Activated CD8-positive, alpha-beta T cell treated with anti-CD3 and anti-CD28 coated beads for 36 hours (primary cell): ENCODE measurements around the gene COBLL1. TPM values are rescaled to one million over a fixed set of nuclear protein-coding genes. Genes with fewer than 3 reads are reported as not detected.

ENCODE experiments used
- ATAC-seq: fragments of 200-7000 bp; cut with Tn5 transposase; one replicate; pipeline ENCODE4 v1.10.0; 2021; ENCODE audit warnings: mild to moderate bottlenecking, moderate library complexity
- CTCF ChIA-PET: fragments of 350-600 bp; sonication (Branson Sonifier 250); formaldehyde crosslinking; loops from one replicate; lab custom pipeline; 2021; ENCODE audit warnings: antibody characterized with exemption; lab: Charles Lee
- POLR2A ChIA-PET: fragments of 350-600 bp; sonication (Branson Sonifier 250); formaldehyde crosslinking; loops from one replicate; lab custom pipeline; 2021; ENCODE audit warnings: antibody characterized with exemption; lab: Charles Lee
- DNase-seq: peaks from one replicate; pipeline ENCODE4 v3.0.0-alpha.2; 2020
- H3K27ac Mint-ChIP-seq: one replicate; pipeline ENCODE4 v1.8.0; 2021; ENCODE audit warnings: mild to moderate bottlenecking, mixed read lengths
- H3K27me3 Mint-ChIP-seq: one replicate; pipeline ENCODE4 v1.8.0; 2021; ENCODE audit warnings: mixed read lengths
- H3K36me3 Mint-ChIP-seq: one replicate; pipeline ENCODE4 v1.8.0; 2021; ENCODE audit warnings: low read depth, mixed read lengths
- H3K4me1 Mint-ChIP-seq: one replicate; pipeline ENCODE4 v1.8.0; 2021; ENCODE audit warnings: low read depth, mixed read lengths
- H3K4me3 Mint-ChIP-seq: one replicate; pipeline ENCODE4 v1.8.0; 2021; ENCODE audit warnings: mild to moderate bottlenecking, moderate library complexity, mixed read lengths
- H3K9me3 Mint-ChIP-seq: one replicate; pipeline ENCODE4 v1.8.0; 2021; ENCODE audit warnings: mixed read lengths
- intact Hi-C: fragments of 100-400 bp; cut with micrococcal nuclease; formaldehyde crosslinking; loops from one replicate; pipeline ENCODE4 v1.10.0; 2022
- total RNA-seq, 2 experiments: library from RNA; stranded (reverse); gene quantifications; one replicate each; pipeline ENCODE4 v1.2.3, GENCODE V29; 2021
- TF ChIP-seq, protein P1 (sequence below): fragments of 200-600 bp; IDR thresholded peaks from one replicate; pipeline ENCODE4 v1.8.0; 2022; ENCODE audit warnings: antibody characterized with exemption, mild to moderate bottlenecking

COBLL1 gene
- total RNA-seq, 2 experiments from 2014 or later = 0.36 to 0.68 TPM

DNA sequence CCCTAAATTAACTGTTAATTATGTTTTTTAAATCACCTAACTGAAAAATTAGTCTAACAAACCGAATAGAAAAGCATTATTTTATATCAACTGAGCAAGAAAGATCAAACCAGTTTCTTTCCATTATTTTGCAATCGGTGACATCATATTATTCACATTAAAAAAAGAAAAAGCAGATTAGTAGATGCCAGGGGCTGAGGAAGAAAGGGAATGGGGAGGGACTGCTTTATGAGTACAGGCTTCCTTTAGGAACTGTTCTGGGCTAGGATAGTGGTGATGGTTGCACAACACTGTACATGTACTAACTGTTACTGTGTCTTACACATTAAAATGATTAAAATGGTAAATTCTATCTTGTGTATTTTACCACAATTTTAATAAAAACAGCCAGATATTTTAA lies 59.3 kb downstream of the COBLL1 start:
- Mint-ChIP-seq H3K4me1 (no peaks in the 10 kb centered on the region), H3K36me3 (no peaks in the 10 kb centered on the region), H3K4me3 (no peak overlapping the region), H3K9me3 (no peaks in the 10 kb centered on the region), H3K27ac (no peak overlapping the region), H3K27me3 (no peaks in the 10 kb centered on the region)
- TF ChIP-seq, protein P1, sequence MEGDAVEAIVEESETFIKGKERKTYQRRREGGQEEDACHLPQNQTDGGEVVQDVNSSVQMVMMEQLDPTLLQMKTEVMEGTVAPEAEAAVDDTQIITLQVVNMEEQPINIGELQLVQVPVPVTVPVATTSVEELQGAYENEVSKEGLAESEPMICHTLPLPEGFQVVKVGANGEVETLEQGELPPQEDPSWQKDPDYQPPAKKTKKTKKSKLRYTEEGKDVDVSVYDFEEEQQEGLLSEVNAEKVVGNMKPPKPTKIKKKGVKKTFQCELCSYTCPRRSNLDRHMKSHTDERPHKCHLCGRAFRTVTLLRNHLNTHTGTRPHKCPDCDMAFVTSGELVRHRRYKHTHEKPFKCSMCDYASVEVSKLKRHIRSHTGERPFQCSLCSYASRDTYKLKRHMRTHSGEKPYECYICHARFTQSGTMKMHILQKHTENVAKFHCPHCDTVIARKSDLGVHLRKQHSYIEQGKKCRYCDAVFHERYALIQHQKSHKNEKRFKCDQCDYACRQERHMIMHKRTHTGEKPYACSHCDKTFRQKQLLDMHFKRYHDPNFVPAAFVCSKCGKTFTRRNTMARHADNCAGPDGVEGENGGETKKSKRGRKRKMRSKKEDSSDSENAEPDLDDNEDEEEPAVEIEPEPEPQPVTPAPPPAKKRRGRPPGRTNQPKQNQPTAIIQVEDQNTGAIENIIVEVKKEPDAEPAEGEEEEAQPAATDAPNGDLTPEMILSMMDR = no peak
- DNase-seq (no peak), ATAC-seq (no peak)
- POLR2A ChIA-PET = no interaction called here
- intact Hi-C loops = no loop called here
- CTCF ChIA-PET = no interaction called here

- TF ChIP-seq, protein P1 = no peak
- Mint-ChIP-seq H3K27ac (no peak overlapping the region), H3K27me3 (no peaks in the 10 kb centered on the region), H3K4me3 (no peak overlapping the region), H3K4me1 (no peaks in the 10 kb centered on the region), H3K9me3 (no peaks in the 10 kb centered on the region), H3K36me3 (no peaks in the 10 kb centered on the region)
- intact Hi-C loops = no loop called here
- ATAC-seq (no peak), DNase-seq (no peak)
- POLR2A ChIA-PET = no interaction called here
- CTCF ChIA-PET = no interaction called here
Observed at GRCh38 chr2:164781394-164781793, 60.2 kb downstream of the COBLL1 start.

DNA sequence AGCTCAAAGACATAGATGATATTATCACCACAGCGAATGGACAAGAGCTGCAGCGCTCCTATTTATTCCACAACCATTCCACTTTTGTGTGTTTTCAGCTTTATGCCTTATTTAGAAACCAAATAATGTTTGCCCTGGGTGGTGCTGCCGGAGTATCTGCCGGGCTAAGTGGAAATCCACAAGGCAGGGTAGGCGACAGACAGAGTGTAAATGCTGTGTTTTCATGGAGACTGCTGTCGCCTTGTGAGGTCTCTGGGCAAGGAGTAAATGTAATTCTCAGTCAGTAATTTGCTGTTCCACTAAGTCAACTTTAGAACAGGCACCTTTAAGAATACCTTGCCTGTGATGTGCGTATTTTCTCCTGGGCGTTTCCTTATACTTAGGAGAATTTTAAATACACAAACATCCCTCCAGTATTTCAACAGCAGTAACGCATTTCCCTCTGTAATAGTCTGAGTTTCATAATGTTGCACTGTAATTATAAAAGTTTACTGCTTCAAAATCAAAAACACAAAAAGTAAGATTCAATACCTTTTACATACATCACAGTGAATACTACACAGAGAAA lies 60.9 kb downstream of the COBLL1 start:
- ChIA-PET CTCF (no interaction called here), POLR2A (no interaction called here)
- TF ChIP-seq, protein P1 = no peak
- Mint-ChIP-seq H3K4me3 (no peak overlapping the region), H3K27me3 (no peaks in the 10 kb centered on the region), H3K9me3 (no peaks in the 10 kb centered on the region), H3K27ac (no peak overlapping the region), H3K4me1 (no peaks in the 10 kb centered on the region), H3K36me3 (no peaks in the 10 kb centered on the region)
- DNase-seq (no peak), ATAC-seq (no peak)
- intact Hi-C loops = no loop called here

DNA sequence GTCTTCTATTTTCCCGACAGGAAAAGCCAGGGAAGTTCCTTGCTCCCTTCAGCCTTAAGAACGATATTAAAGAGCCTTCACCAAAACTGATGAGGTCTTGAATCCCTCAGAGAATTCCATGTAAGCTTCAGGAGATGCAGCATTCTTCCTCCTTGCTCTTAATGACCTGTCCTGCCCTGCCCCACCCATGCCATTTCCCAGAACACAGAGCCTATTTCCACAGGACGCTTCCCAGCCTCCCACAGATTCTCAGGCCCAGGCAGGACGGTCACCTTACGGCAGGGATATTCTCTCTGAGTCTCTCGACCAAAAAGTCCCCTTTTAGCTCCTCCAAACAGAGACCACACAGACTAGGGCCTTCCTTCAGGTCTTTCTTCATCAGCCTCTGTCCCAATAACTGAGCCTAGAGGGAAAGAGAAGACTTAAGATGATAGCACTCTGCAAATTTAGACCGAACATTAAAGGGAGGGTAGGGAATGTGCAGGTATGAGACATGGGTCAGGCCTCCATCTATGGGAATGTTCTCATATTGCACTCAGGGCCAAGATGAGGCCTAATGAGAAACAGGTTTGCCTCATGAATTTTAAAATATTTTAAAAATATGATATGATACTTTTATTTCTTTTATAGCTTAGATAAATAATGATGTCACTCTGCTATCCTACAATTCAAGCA lies 62.1 kb downstream of the COBLL1 start:
- ChIA-PET POLR2A (no interaction called here), CTCF (no interaction called here)
- Mint-ChIP-seq H3K4me3 (no peak overlapping the region), H3K9me3 (no peaks in the 10 kb centered on the region), H3K27ac (no peak overlapping the region), H3K36me3 (no peaks in the 10 kb centered on the region), H3K4me1 (no peaks in the 10 kb centered on the region), H3K27me3 (no peaks in the 10 kb centered on the region)
- ATAC-seq (no peak), DNase-seq (no peak)
- TF ChIP-seq, protein P1 = no peak
- intact Hi-C loops = no loop called here

DNA sequence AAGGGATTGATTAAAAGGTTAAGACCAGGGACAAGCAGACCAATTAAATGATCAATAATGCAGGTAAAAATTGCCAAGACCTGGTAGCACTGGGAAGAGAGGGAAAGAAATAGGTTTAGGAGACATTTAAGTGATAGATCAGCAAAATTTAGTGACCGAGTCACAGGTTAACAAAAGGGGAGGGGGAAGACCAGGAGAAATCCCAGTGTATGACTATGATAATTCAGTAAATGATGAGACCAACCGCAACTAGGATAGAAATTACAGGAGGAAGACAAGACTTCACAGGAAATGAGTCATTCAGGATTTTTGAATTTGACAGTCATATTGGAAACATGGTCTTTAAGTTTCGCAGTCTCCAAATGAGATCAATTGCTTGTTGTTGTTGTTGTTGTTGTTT lies 62.9 kb downstream of the COBLL1 start:
- no peaks in the 10 kb centered on the region for H3K9me3 Mint-ChIP-seq
- H3K27ac Mint-ChIP-seq = no peak overlapping the region
- TF ChIP-seq, protein P1 = no peak
- no peaks in the 10 kb centered on the region for H3K36me3 Mint-ChIP-seq
- ChIA-PET POLR2A (no interaction called here), CTCF (no interaction called here)
- no peak for DNase-seq
- no peak overlapping the region for H3K4me3 Mint-ChIP-seq
- intact Hi-C loops = no loop called here
- no peak for ATAC-seq
- no peaks in the 10 kb centered on the region for H3K27me3 Mint-ChIP-seq
- no peaks in the 10 kb centered on the region for H3K4me1 Mint-ChIP-seq
